Natural killer cell (primary cell): Measurements from ENCODE around the gene SLC12A7. TPM values are rescaled to one million over a fixed set of nuclear protein-coding genes. Genes with fewer than 3 reads are reported as not detected.

ENCODE experiments used
- ATAC-seq, 3 donors: fragments of 150-1000 bp in 2 of 3; fragments of 200-7000 bp in 1 of 3; cut with Tn5 transposase; 1 replicate in 1 of 3; 2 replicates in 2 of 3; pipeline ENCODE4 v1.10.0; 2021; ENCODE audit warnings: mild to moderate bottlenecking in 2 of 3, moderate library complexity in 2 of 3
- DNase-seq, 2 donors: peaks; one replicate each; pipeline versions ENCODE4 v3.0.0 to v3.0.0-alpha.2; 2013 to 2021; ENCODE audit warnings: mixed read lengths in 1 of 2
- H3K27ac ChIP-seq: one replicate; pipeline ENCODE4 v1.5.1; 2013; ENCODE audit warnings: mild to moderate bottlenecking, low read length
- H3K27me3 ChIP-seq: one replicate; pipeline ENCODE4 v1.6.1; 2013; ENCODE audit warnings: low read length; ENCODE audit not compliant: control insufficient read depth, insufficient read depth
- H3K36me3 ChIP-seq: one replicate; pipeline ENCODE4 v1.6.1; 2013; ENCODE audit warnings: low read length; ENCODE audit not compliant: control insufficient read depth, insufficient read depth
- H3K4me1 ChIP-seq: one replicate; pipeline ENCODE4 v1.6.1; 2013; ENCODE audit warnings: low read length; ENCODE audit not compliant: control insufficient read depth, insufficient read depth
- H3K4me3 ChIP-seq: one replicate; pipeline ENCODE4 v1.5.1; 2013; ENCODE audit warnings: low read length
- H3K9me3 ChIP-seq: one replicate; pipeline ENCODE4 v1.6.1; 2013; ENCODE audit warnings: low read length; ENCODE audit not compliant: control insufficient read depth, insufficient read depth
- H3K27ac Mint-ChIP-seq, 2 donors: one replicate each; pipeline ENCODE4 v1.8.0; 2022; ENCODE audit warnings: mild to moderate bottlenecking in 2 of 2, mixed read lengths in 2 of 2, moderate library complexity in 1 of 2
- H3K27me3 Mint-ChIP-seq, 2 donors: one replicate each; pipeline ENCODE4 v1.8.0; 2022; ENCODE audit warnings: low read depth in 2 of 2, mixed read lengths in 2 of 2
- H3K36me3 Mint-ChIP-seq: one replicate; pipeline ENCODE4 v1.8.0; 2022; ENCODE audit warnings: mixed read lengths
- H3K4me1 Mint-ChIP-seq, 2 donors: one replicate each; pipeline ENCODE4 v1.8.0; 2022; ENCODE audit warnings: mixed read lengths in 2 of 2
- H3K4me3 Mint-ChIP-seq: one replicate; pipeline ENCODE4 v1.8.0; 2022; ENCODE audit warnings: mild to moderate bottlenecking, moderate library complexity, mixed read lengths
- H3K9me3 Mint-ChIP-seq, 2 donors: one replicate each; pipeline ENCODE4 v1.8.0; 2022; ENCODE audit warnings: mixed read lengths in 2 of 2
- WGBS: methylation state at CpG from one replicate; pipeline ENCODE4 v1.1.7; 2013; ENCODE audit warnings: missing lambda C conversion rate; ENCODE audit not compliant: insufficient coverage; 5-methylcytosine and 5-hydroxymethylcytosine counted together
- intact Hi-C: fragments of 100-400 bp; cut with micrococcal nuclease; formaldehyde crosslinking; loops from one replicate; pipeline ENCODE4 v1.14.2; 2022
- total RNA-seq, 4 donors: library from RNA; stranded (reverse); fragments of 120-200 nt in 1 of 4; gene quantifications; one replicate each; pipeline versions ENCODE4 v1.2.3 to v1.2.4, GENCODE V29; 2013 to 2022
- TF ChIP-seq, protein P1 (sequence below): fragments of 200-600 bp; IDR thresholded peaks from one replicate; pipeline ENCODE4 v1.8.0; 2022; ENCODE audit warnings: antibody characterized with exemption

The SLC12A7 gene
- total RNA-seq, 3 donors from 2014 or later (not counting 1 experiment from before 2014, with no cell fraction given): 53.2 to 92.5 (median 81.3) TPM

DNA sequence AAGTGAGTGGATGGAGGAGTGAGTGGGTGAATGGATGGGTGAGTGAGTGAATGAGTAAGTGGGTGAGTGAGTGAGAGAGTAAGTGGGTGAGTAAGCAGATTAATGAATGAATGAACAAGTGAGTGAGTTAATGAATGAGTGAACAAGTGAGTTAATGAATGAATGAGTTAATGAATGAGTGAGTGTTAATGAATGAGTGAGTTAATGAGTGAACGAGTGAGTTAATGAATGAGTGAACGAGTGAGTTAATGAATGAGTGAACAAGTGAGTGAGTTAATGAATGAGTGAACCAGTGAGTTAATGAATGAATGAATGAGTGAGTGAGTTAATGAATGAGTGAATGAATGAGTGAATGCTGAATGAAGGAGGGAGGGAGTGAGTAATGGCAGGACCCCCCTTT lies 76.9 kb downstream of the SLC12A7 start:
- H3K4me1 Mint-ChIP-seq: peaks cover 0 to 8% of the 10 kb centered on the region in 2 donors
- no peak overlapping the region for H3K27ac ChIP-seq
- no peak overlapping the region for H3K4me3 ChIP-seq
- TF ChIP-seq, protein P1, sequence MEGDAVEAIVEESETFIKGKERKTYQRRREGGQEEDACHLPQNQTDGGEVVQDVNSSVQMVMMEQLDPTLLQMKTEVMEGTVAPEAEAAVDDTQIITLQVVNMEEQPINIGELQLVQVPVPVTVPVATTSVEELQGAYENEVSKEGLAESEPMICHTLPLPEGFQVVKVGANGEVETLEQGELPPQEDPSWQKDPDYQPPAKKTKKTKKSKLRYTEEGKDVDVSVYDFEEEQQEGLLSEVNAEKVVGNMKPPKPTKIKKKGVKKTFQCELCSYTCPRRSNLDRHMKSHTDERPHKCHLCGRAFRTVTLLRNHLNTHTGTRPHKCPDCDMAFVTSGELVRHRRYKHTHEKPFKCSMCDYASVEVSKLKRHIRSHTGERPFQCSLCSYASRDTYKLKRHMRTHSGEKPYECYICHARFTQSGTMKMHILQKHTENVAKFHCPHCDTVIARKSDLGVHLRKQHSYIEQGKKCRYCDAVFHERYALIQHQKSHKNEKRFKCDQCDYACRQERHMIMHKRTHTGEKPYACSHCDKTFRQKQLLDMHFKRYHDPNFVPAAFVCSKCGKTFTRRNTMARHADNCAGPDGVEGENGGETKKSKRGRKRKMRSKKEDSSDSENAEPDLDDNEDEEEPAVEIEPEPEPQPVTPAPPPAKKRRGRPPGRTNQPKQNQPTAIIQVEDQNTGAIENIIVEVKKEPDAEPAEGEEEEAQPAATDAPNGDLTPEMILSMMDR: no peak
- DNase-seq: no peak
- no peak overlapping the region for H3K4me3 Mint-ChIP-seq
- H3K4me1 ChIP-seq: no peaks in the 10 kb centered on the region
- H3K36me3 Mint-ChIP-seq: no peaks in the 10 kb centered on the region
- peaks cover 2% of the 10 kb centered on the region for H3K27me3 ChIP-seq
- H3K9me3 ChIP-seq: no peaks in the 10 kb centered on the region
- no peak for ATAC-seq
- 94% methylated on average over 2 of the region's 2 CpGs for WGBS
- H3K36me3 ChIP-seq: no peaks in the 10 kb centered on the region
- intact Hi-C loops: no loop called here
- no peak overlapping the region for H3K27ac Mint-ChIP-seq
- no peaks in the 10 kb centered on the region for H3K9me3 Mint-ChIP-seq
- H3K27me3 Mint-ChIP-seq: no peaks in the 10 kb centered on the region

- intact Hi-C loops: no loop called here
- WGBS: 93% methylated on average over 17 of the region's 17 CpGs
Measured at GRCh38 chr5:1034421-1034905, 77.4 kb downstream of the SLC12A7 start.

GRCh38 chr5:1033606-1034420 lies 78.0 kb downstream of the SLC12A7 start:
- H3K27ac Mint-ChIP-seq: no peak overlapping the region
- intact Hi-C loops: no loop called here
- WGBS: 91% methylated on average over 29 of the region's 29 CpGs

More at GRCh38 chr5:1034421-1034905, 77.4 kb downstream of the SLC12A7 start:
- no peaks in the 10 kb centered on the region for H3K9me3 ChIP-seq
- Mint-ChIP-seq H3K9me3 (no peaks in the 10 kb centered on the region), H3K27ac (no peak overlapping the region), H3K27me3 (no peaks in the 10 kb centered on the region), H3K4me1 (peaks cover 0 to 8% of the 10 kb centered on the region in 2 donors), H3K4me3 (no peak overlapping the region), H3K36me3 (no peaks in the 10 kb centered on the region)
- ATAC-seq (no peak), DNase-seq (no peak)
- TF ChIP-seq, protein P1: no peak
- H3K4me1 ChIP-seq: no peaks in the 10 kb centered on the region
- H3K36me3 ChIP-seq: no peaks in the 10 kb centered on the region
- no peak overlapping the region for H3K4me3 ChIP-seq
- H3K27ac ChIP-seq: no peak overlapping the region
- peaks cover 2% of the 10 kb centered on the region for H3K27me3 ChIP-seq

More at GRCh38 chr5:1033606-1034420, 78.0 kb downstream of the SLC12A7 start:
- H3K36me3 ChIP-seq: no peaks in the 10 kb centered on the region
- TF ChIP-seq, protein P1: no peak
- H3K9me3 Mint-ChIP-seq: no peaks in the 10 kb centered on the region
- no peak for DNase-seq
- ATAC-seq: no peak
- H3K27ac ChIP-seq: no peak overlapping the region
- H3K27me3 ChIP-seq: peaks cover 2% of the 10 kb centered on the region
- peaks cover 0 to 8% of the 10 kb centered on the region in 2 donors for H3K4me1 Mint-ChIP-seq
- H3K9me3 ChIP-seq: no peaks in the 10 kb centered on the region
- no peaks in the 10 kb centered on the region for H3K36me3 Mint-ChIP-seq
- no peak overlapping the region for H3K4me3 ChIP-seq
- H3K27me3 Mint-ChIP-seq: no peaks in the 10 kb centered on the region
- H3K4me1 ChIP-seq: no peaks in the 10 kb centered on the region
- no peak overlapping the region for H3K4me3 Mint-ChIP-seq
